ENCODE results near the gene TRIM40.

TRIM40 gene

GRCh38 chr6:30151580-30151979 lies 15.6 kb downstream of the TRIM40 start:
- H3K4me3 ChIP-seq: no peak overlapping the region
- TF ChIP-seq EZH2 (IDR thresholded peaks at IDR 0.05) (no peak), FOXP2 (optimal IDR thresholded peaks at IDR 0.05; ENCODE audit: control extremely low read depth, extremely low read length, insufficient read depth) (no peak), POLR2AphosphoS5 (IDR thresholded peaks at IDR 0.05; ENCODE audit: borderline replicate concordance, low read depth, low read length) (no peak)
- H3K9me3 ChIP-seq (ENCODE audit: low read depth, low read length): no peaks in the 10 kb centered on the region
- H3K9ac ChIP-seq (ENCODE audit: insufficient read length): no peak overlapping the region
- DNase-seq (ENCODE audit: low read depth, low spot score): no peak
- no peak overlapping the region for H3K27ac ChIP-seq
- H3K36me3 ChIP-seq (ENCODE audit: insufficient read depth, low read length): no peaks in the 10 kb centered on the region

DNA sequence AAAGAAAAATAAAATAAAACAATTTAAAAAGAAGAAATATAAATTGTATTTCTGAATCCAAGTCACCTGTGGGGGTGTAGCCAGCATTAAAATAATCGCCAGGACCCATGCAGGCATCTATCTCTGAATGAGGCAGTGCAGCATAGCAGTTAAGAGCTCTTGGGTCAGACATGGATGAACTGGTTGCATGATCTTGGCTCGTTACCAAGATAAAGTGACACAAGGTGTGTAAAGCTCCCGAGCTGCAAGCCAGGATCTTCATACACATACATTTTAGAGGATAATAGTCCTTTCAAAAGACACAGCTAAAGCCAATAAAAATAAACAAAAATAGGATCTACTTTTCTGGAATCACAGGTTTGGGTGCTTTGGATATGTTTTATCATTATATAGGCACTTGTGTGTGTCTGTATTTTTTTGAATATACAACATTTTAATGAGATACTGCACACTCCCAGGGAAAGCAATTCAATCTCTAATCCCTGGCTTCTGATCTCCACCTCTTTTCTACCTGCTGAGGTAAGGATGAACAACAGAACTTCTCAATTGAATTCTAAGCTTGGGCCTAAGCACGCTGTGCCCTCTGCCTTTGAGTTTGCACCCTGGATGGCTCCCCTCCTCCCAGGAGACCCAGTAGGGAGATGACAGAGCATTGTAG lies 16.2 kb downstream of the TRIM40 start:
- Histone ChIP-seq H3K4me3 (no peak overlapping the region), H3K36me3 (ENCODE audit: insufficient read depth, low read length) (no peaks in the 10 kb centered on the region), H3K9me3 (ENCODE audit: low read depth, low read length) (no peaks in the 10 kb centered on the region), H3K27ac (no peak overlapping the region), H3K9ac (ENCODE audit: insufficient read length) (no peak overlapping the region)
- no peak for TF ChIP-seq POLR2AphosphoS5 (IDR thresholded peaks at IDR 0.05; ENCODE audit: borderline replicate concordance, low read depth, low read length)
- no peak for TF ChIP-seq EZH2 (IDR thresholded peaks at IDR 0.05)
- TF ChIP-seq FOXP2 (optimal IDR thresholded peaks at IDR 0.05; ENCODE audit: control extremely low read depth, extremely low read length, insufficient read depth): no peak
- no peak for DNase-seq (ENCODE audit: low read depth, low spot score)

DNA sequence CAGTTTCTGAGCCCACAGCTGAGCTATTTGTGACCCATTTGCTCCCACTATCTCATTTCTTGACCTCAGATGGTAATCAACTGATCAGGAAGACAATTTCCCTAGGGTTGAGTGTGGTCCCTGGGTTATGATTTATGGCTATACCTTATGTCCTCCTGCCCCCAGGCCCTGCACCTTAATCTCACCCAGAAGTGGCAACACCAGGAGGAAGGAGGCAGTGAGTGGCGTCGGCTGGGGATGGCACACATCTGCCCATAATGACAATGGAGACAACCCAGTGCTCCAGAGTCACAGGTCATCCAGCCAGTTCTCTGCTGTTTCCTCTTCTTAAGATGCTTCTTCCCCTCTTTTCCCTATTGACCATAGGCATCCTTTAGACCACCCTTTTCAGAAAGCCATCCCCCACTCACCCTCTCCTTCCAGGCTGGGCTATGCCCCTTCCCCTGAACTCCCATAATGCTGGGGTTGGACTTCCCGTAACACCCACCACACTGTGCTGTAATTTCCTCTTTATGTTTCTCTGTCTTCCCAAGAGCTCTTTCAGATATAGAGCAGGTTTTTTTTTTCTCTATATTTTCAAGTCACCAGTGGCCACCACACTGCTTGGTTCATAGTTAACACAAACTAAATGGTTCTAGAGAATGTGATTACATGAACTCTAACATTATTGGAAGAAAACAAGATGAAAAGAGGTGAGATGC lies 17.1 kb downstream of the TRIM40 start:
- Histone ChIP-seq H3K9ac (ENCODE audit: insufficient read length) (no peak overlapping the region), H3K27ac (no peak overlapping the region), H3K36me3 (ENCODE audit: insufficient read depth, low read length) (no peaks in the 10 kb centered on the region), H3K9me3 (ENCODE audit: low read depth, low read length) (no peaks in the 10 kb centered on the region), H3K4me3 (no peak overlapping the region)
- TF ChIP-seq FOXP2 (optimal IDR thresholded peaks at IDR 0.05; ENCODE audit: control extremely low read depth, extremely low read length, insufficient read depth): no peak
- TF ChIP-seq POLR2AphosphoS5 (IDR thresholded peaks at IDR 0.05; ENCODE audit: borderline replicate concordance, low read depth, low read length): no peak
- TF ChIP-seq EZH2 (IDR thresholded peaks at IDR 0.05): no peak
- DNase-seq (ENCODE audit: low read depth, low spot score): no peak

GRCh38 chr6:30154061-30154460 lies 18.1 kb downstream of the TRIM40 start:
- no peak for TF ChIP-seq FOXP2 (optimal IDR thresholded peaks at IDR 0.05; ENCODE audit: control extremely low read depth, extremely low read length, insufficient read depth)
- TF ChIP-seq POLR2AphosphoS5 (IDR thresholded peaks at IDR 0.05; ENCODE audit: borderline replicate concordance, low read depth, low read length): no peak
- TF ChIP-seq EZH2 (IDR thresholded peaks at IDR 0.05): no peak
- H3K27ac ChIP-seq: no peak overlapping the region
- H3K9ac ChIP-seq (ENCODE audit: insufficient read length): no peak overlapping the region

DNA sequence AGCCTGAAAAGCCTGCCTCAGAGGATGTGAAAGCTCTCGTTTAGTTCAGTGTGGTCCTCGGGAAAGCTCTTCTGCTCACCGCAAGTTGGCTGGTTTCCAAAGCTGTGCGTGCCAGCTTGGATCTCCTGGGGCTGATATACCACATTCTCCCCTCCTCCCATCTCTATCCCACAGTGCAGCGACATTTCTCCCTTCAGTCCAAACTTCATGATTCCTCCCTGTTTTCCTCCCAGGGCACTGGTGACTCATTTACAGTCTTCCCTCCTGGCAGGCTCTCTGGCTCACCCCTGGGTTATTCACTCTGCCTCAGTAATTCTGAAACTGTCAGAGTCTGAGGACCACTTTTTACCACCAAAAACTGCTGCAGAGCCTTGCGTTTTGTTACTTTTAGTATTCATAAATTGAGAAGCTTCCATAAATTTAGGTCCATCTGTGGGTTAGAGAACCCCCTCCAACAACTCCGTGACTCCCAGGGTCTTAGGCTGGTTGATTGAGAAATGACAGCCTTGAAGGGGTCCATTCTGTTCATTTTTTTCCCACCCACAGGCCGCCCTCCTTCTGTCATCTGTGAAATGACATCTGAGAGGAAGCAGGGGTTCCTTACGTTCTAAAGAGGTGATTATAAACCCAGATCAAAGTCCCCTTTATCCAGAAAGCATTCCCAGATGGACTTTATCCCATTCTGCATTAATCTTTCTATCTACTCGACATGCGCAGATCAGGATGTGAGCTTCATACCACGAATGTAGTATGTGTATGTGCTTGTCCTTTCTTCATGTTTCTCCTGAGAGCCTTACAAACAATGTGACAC lies 19.0 kb downstream of the TRIM40 start:
- TF ChIP-seq POLR2AphosphoS5 (IDR thresholded peaks at IDR 0.05; ENCODE audit: borderline replicate concordance, low read depth, low read length): no peak
- no peak for TF ChIP-seq FOXP2 (optimal IDR thresholded peaks at IDR 0.05; ENCODE audit: control extremely low read depth, extremely low read length, insufficient read depth)
- TF ChIP-seq EZH2 (IDR thresholded peaks at IDR 0.05): no peak
- no peak overlapping the region for H3K9ac ChIP-seq (ENCODE audit: insufficient read length)
- peak overlapping the region; percentile 47; the same call in 1 of the 2 replicates for H3K27ac ChIP-seq
- DNase-seq (ENCODE audit: low read depth, low spot score): peak; percentile 45
- peak overlapping the region; percentile 40; the same call in 1 of the 2 replicates for H3K4me3 ChIP-seq
- no peaks in the 10 kb centered on the region for H3K9me3 ChIP-seq (ENCODE audit: low read depth, low read length)
- no peaks in the 10 kb centered on the region for H3K36me3 ChIP-seq (ENCODE audit: insufficient read depth, low read length)

More at GRCh38 chr6:30154061-30154460, 18.1 kb downstream of the TRIM40 start:
- no peak for DNase-seq (ENCODE audit: low read depth, low spot score)
- Histone ChIP-seq H3K36me3 (ENCODE audit: insufficient read depth, low read length) (no peaks in the 10 kb centered on the region), H3K9me3 (ENCODE audit: low read depth, low read length) (no peaks in the 10 kb centered on the region), H3K4me3 (no peak overlapping the region)

GRCh38 chr6:30155520-30156261 lies 19.8 kb downstream of the TRIM40 start:
- no peak overlapping the region for H3K9ac ChIP-seq (ENCODE audit: insufficient read length)

GRCh38 chr6:30156262-30156599 lies 20.3 kb downstream of the TRIM40 start:
- H3K9ac ChIP-seq (ENCODE audit: insufficient read length): no peak overlapping the region
- H3K36me3 ChIP-seq (ENCODE audit: insufficient read depth, low read length): no peaks in the 10 kb centered on the region
- no peak overlapping the region for H3K27ac ChIP-seq
- DNase-seq (ENCODE audit: low read depth, low spot score): no peak
- TF ChIP-seq FOXP2 (optimal IDR thresholded peaks at IDR 0.05; ENCODE audit: control extremely low read depth, extremely low read length, insufficient read depth): no peak
- TF ChIP-seq POLR2AphosphoS5 (IDR thresholded peaks at IDR 0.05; ENCODE audit: borderline replicate concordance, low read depth, low read length): peak; percentile 34; the same call in 1 of the 2 replicates
- H3K9me3 ChIP-seq (ENCODE audit: low read depth, low read length): no peaks in the 10 kb centered on the region
- no peak overlapping the region for H3K4me3 ChIP-seq

More at GRCh38 chr6:30155520-30156261, 19.8 kb downstream of the TRIM40 start:
- Histone ChIP-seq H3K27ac (peak overlapping the region; percentile 47; the same call in 1 of the 2 replicates), H3K4me3 (no peak overlapping the region), H3K9me3 (ENCODE audit: low read depth, low read length) (no peaks in the 10 kb centered on the region), H3K36me3 (ENCODE audit: insufficient read depth, low read length) (no peaks in the 10 kb centered on the region)
- DNase-seq (ENCODE audit: low read depth, low spot score): no peak
- no peak for TF ChIP-seq EZH2 (IDR thresholded peaks at IDR 0.05)
- TF ChIP-seq POLR2AphosphoS5 (IDR thresholded peaks at IDR 0.05; ENCODE audit: borderline replicate concordance, low read depth, low read length): no peak
- TF ChIP-seq FOXP2 (optimal IDR thresholded peaks at IDR 0.05; ENCODE audit: control extremely low read depth, extremely low read length, insufficient read depth): no peak

All from SK-N-MC (cell line).